Stomach (tissue), 4 donors: Measurements from ENCODE around the gene CDK10.

Experiments used
- CTCF ChIP-seq, 7 experiments: fragments of 450-650 bp in 4 of 7; fragments of 200-600 bp in 3 of 7; sonication (generic) in 3 of 7; IDR thresholded peaks; one replicate each; pipeline ENCODE4 v1.5.1; 2016 to 2019; ENCODE audit warnings: antibody characterized with exemption in 7 of 7, control low read depth in 2 of 7, mild to moderate bottlenecking in 1 of 7
- POLR2A ChIP-seq, 4 donors: fragments of 450-650 bp; IDR thresholded peaks; one replicate each; pipeline ENCODE4 v1.6.1; 2016; ENCODE audit warnings: antibody characterized with exemption in 4 of 4, control low read depth in 2 of 4, mild to moderate bottlenecking in 1 of 4, moderate library complexity in 1 of 4

- TF ChIP-seq CTCF (IDR thresholded peaks at IDR 0.05) (no peak), POLR2A (IDR thresholded peaks at IDR 0.05) (no peak)
Measured at GRCh38 chr16:89704281-89704680, 17.8 kb downstream of the CDK10 start.
